ENCODE results near the gene KBTBD13. TPM values are rescaled to one million over a fixed set of nuclear protein-coding genes. Genes with fewer than 3 reads are reported as not detected.

The KBTBD13 gene
- total RNA-seq, 2 donors from 2014 or later = not detected

GRCh38 chr15:65077291-65077980, 890 bp downstream of the KBTBD13 start:
- DNase-seq (ENCODE audit: low spot score in 2 of 2) (no peak), ATAC-seq (no peak)
- Mint-ChIP-seq H3K27ac (no peak overlapping the region), H3K36me3 (no peaks in the 10 kb centered on the region), H3K9me3 (no peaks in the 10 kb centered on the region)

- no peaks in the 10 kb centered on the region for H3K36me3 Mint-ChIP-seq
- no peaks in the 10 kb centered on the region for H3K9me3 Mint-ChIP-seq
- ATAC-seq = peak; percentile 66 to 82
- no peak overlapping the region for H3K27ac Mint-ChIP-seq
- DNase-seq (ENCODE audit: low spot score in 2 of 2) = peak in 1 of 2 donors; percentile 60
Measured at GRCh38 chr15:65077981-65078352, 1.4 kb downstream of the KBTBD13 start.

GRCh38 chr15:65079580-65079979, 3.0 kb downstream of the KBTBD13 start:
- DNase-seq (ENCODE audit: low spot score in 2 of 2) = no peak
- Mint-ChIP-seq H3K27ac (no peak overlapping the region), H3K36me3 (no peaks in the 10 kb centered on the region), H3K9me3 (no peaks in the 10 kb centered on the region)
- ATAC-seq = no peak

- H3K27ac Mint-ChIP-seq = no peak overlapping the region
- no peaks in the 10 kb centered on the region for H3K9me3 Mint-ChIP-seq
- no peak for ATAC-seq
- DNase-seq (ENCODE audit: low spot score in 2 of 2) = no peak
- no peaks in the 10 kb centered on the region for H3K36me3 Mint-ChIP-seq
Measured at GRCh38 chr15:65081270-65081669, 4.7 kb downstream of the KBTBD13 start.

GRCh38 chr15:65081758-65082157, 5.2 kb downstream of the KBTBD13 start:
- no peak for DNase-seq (ENCODE audit: low spot score in 2 of 2)
- Mint-ChIP-seq H3K36me3 (no peaks in the 10 kb centered on the region), H3K9me3 (no peaks in the 10 kb centered on the region), H3K27ac (no peak overlapping the region)
- peak; percentile 37 to 58 for ATAC-seq

- Mint-ChIP-seq H3K36me3 (no peaks in the 10 kb centered on the region), H3K9me3 (no peaks in the 10 kb centered on the region), H3K27ac (peak overlapping the region; percentile 31 to 79)
- no peak for DNase-seq (ENCODE audit: low spot score in 2 of 2)
- ATAC-seq = peak; percentile 39 to 62
Measured at GRCh38 chr15:65082303-65082953, 5.9 kb downstream of the KBTBD13 start.

GRCh38 chr15:65083262-65083701, 6.7 kb downstream of the KBTBD13 start:
- H3K9me3 Mint-ChIP-seq = no peaks in the 10 kb centered on the region
- H3K36me3 Mint-ChIP-seq = no peaks in the 10 kb centered on the region
- no peak for DNase-seq (ENCODE audit: low spot score in 2 of 2)
- no peak for ATAC-seq
- peak overlapping the region in 1 of 2 donors; percentile 31 for H3K27ac Mint-ChIP-seq

GRCh38 chr15:65084500-65085206, 8.1 kb downstream of the KBTBD13 start:
- H3K27ac Mint-ChIP-seq = peak overlapping the region in 1 of 2 donors; percentile 2
- ATAC-seq (no peak), DNase-seq (ENCODE audit: low spot score in 2 of 2) (no peak)
- no peaks in the 10 kb centered on the region for H3K36me3 Mint-ChIP-seq
- no peaks in the 10 kb centered on the region for H3K9me3 Mint-ChIP-seq

- H3K27ac Mint-ChIP-seq = peak overlapping the region in 1 of 2 donors; percentile 44
- no peaks in the 10 kb centered on the region for H3K36me3 Mint-ChIP-seq
- ATAC-seq = no peak
- DNase-seq (ENCODE audit: low spot score in 2 of 2) = no peak
- H3K9me3 Mint-ChIP-seq = no peaks in the 10 kb centered on the region
Measured at GRCh38 chr15:65085207-65085753, 8.7 kb downstream of the KBTBD13 start.

- no peaks in the 10 kb centered on the region for H3K9me3 Mint-ChIP-seq
- peak overlapping the region in 1 of 2 donors; percentile 8 for H3K27ac Mint-ChIP-seq
- DNase-seq (ENCODE audit: low spot score in 2 of 2) (no peak), ATAC-seq (peak; percentile 30 to 39)
- H3K36me3 Mint-ChIP-seq = no peaks in the 10 kb centered on the region
Measured at GRCh38 chr15:65085990-65086679, 9.6 kb downstream of the KBTBD13 start.

GRCh38 chr15:65086680-65087111, 10.2 kb downstream of the KBTBD13 start:
- Mint-ChIP-seq H3K36me3 (no peaks in the 10 kb centered on the region), H3K9me3 (no peaks in the 10 kb centered on the region), H3K27ac (peak overlapping the region in 1 of 2 donors; percentile 6)
- ATAC-seq = peak in 1 of 2 donors; percentile 33
- DNase-seq (ENCODE audit: low spot score in 2 of 2) = no peak

- Mint-ChIP-seq H3K27ac (peak overlapping the region; percentile 5 to 25), H3K9me3 (no peaks in the 10 kb centered on the region), H3K36me3 (no peaks in the 10 kb centered on the region)
- DNase-seq (ENCODE audit: low spot score in 2 of 2) = no peak
- ATAC-seq = no peak
Measured at GRCh38 chr15:65087411-65087810, 10.9 kb downstream of the KBTBD13 start.

- ATAC-seq = no peak
- no peak for DNase-seq (ENCODE audit: low spot score in 2 of 2)
- H3K9me3 Mint-ChIP-seq = no peaks in the 10 kb centered on the region
- H3K27ac Mint-ChIP-seq = no peak overlapping the region
- no peaks in the 10 kb centered on the region for H3K36me3 Mint-ChIP-seq
Measured at GRCh38 chr15:65087873-65088642, 11.5 kb downstream of the KBTBD13 start.

GRCh38 chr15:65088643-65089021, 12.1 kb downstream of the KBTBD13 start:
- Mint-ChIP-seq H3K36me3 (no peaks in the 10 kb centered on the region), H3K27ac (no peak overlapping the region), H3K9me3 (no peaks in the 10 kb centered on the region)
- DNase-seq (ENCODE audit: low spot score in 2 of 2) = no peak
- no peak for ATAC-seq

- no peak for DNase-seq (ENCODE audit: low spot score in 2 of 2)
- Mint-ChIP-seq H3K9me3 (no peaks in the 10 kb centered on the region), H3K36me3 (no peaks in the 10 kb centered on the region), H3K27ac (no peak overlapping the region)
- ATAC-seq = no peak
Measured at GRCh38 chr15:65089206-65089824, 12.8 kb downstream of the KBTBD13 start.
